Pancreas (tissue), 10 donors: Measurements from ENCODE around the gene RBM19. TPM values are rescaled to one million over a fixed set of nuclear protein-coding genes. Genes with fewer than 3 reads are reported as not detected.

Experiments
- ATAC-seq, 4 donors: fragments of 200-7000 bp; cut with Tn5 transposase; one replicate each; pipeline versions ENCODE4 v1.8.0 to v1.9.1; 2020; ENCODE audit warnings: mild to moderate bottlenecking in 4 of 4, moderate library complexity in 4 of 4
- DNase-seq, 6 donors: peaks; one replicate each; pipeline ENCODE4 v3.0.0-alpha.2; 2020
- FAIRE-seq: peaks from 2 replicates; lab custom pipeline; 2012; peaks lifted over from hg19 to GRCh38; lab: Jason Lieb, UNC
- H3K27ac ChIP-seq, 4 donors: fragments of 200-600 bp; sonication (generic); 1 replicate in 3 of 4; 2 replicates in 1 of 4; pipeline versions ENCODE4 v1.5.0 to v1.8.0; 2020
- H3K27me3 ChIP-seq, 4 donors: fragments of 200-600 bp; one replicate each; pipeline ENCODE4 v1.8.0; 2021
- H3K36me3 ChIP-seq, 3 donors: fragments of 200-600 bp; sonication (generic) in 1 of 3; one replicate each; pipeline versions ENCODE4 v1.5.0 to v1.8.0; 2020 to 2021
- H3K4me1 ChIP-seq, 3 donors: fragments of 200-600 bp; one replicate each; pipeline ENCODE4 v1.8.0; 2021
- H3K4me3 ChIP-seq, 4 donors: fragments of 200-600 bp; sonication (generic) in 2 of 4; one replicate each; pipeline versions ENCODE4 v1.5.0 to v1.8.0; 2020 to 2021
- H3K9me3 ChIP-seq, 4 donors: fragments of 200-600 bp; one replicate each; pipeline ENCODE4 v1.8.0; 2021
- WGBS, 2 donors: extraction: QIAGEN DNeasy Blood & Tissue Kit; methylation state at CpG; one replicate each; pipeline ENCODE4 v1.1.7; 2013; 5-methylcytosine and 5-hydroxymethylcytosine counted together
- intact Hi-C, 3 donors: fragments of 100-400 bp; cut with DNase I; formaldehyde crosslinking; loops; one replicate each; pipeline versions ENCODE4 v1.11.1 to v1.14.2; 2022
- polyA plus RNA-seq, 2 donors: library from polyadenylated mRNA; stranded (reverse); fragments of 200-250 nt; gene quantifications; one replicate each; pipeline ENCODE4 v1.2.3, GENCODE V29; 2013
- total RNA-seq, 6 donors: library from RNA; stranded (reverse); fragmentation: NEBNext Ultra II Directional in 4 of 6; extraction: Animal tissue kit (Norgen Biotek cat#: 25700) in 4 of 6; gene quantifications; one replicate each; pipeline versions ENCODE4 v1.2.1 to v1.2.4, GENCODE V29; 2021 to 2023
- TF ChIP-seq, protein P1 (sequence below), 4 donors: fragments of 200-600 bp; sonication (generic) in 3 of 4; IDR thresholded peaks; one replicate each; pipeline versions ENCODE4 v1.5.0 to v1.8.0; 2021; ENCODE audit warnings: antibody characterized with exemption in 4 of 4
- donor health status: healthy with polysubstance abuse.
- donor health status: DM: no; HTN: no; CAD: no; lungs with moderate emphysema.
- donor health status: DM: no; HTN: no; CAD: no.
- donor health status: control.
- donor health status: control.
- donor health status: Bipolar disorder and iron deficiency.
- donor health status: DM: yes; HTN: yes; CAD: no.
- donor health status: DM: no; HTN: no; CAD: no.
- donor health status: DM: no; HTN: no; CAD: no.
- donor health status: DM: yes; HTN: yes; CAD: no.

RBM19 gene
- total and polyA plus RNA-seq, 8 donors: 13.9 to 32.2 (median 15.8) TPM

DNA sequence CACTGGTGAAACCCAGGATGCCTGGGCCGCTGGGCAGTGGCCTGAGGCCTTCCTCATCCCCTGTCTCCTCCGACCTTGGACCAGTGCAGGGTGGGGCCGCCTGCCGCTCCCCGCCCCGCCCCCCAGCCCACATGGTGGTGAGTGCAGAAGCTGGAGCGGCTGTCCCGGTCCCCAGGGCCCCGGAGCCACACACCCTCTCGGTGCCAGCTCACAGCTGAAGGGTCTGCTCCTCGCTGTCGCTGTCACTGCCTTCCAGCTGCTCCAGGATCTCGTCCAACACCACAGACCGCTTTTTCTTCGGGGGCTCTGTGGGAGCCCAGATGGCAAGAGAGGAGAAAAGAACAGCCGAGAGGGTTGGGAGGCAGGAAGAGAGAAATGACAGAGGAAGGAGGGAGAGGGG, 143.1 kb downstream of the RBM19 start:
- intact Hi-C loops: no loop called here
- Histone ChIP-seq H3K4me3 (no peak overlapping the region), H3K27ac (no peak overlapping the region), H3K9me3 (no peaks in the 10 kb centered on the region), H3K36me3 (no peaks in the 10 kb centered on the region), H3K27me3 (no peaks in the 10 kb centered on the region), H3K4me1 (no peaks in the 10 kb centered on the region)
- DNase-seq (no peak), ATAC-seq (no peak), FAIRE-seq (no peak)
- TF ChIP-seq, protein P1, sequence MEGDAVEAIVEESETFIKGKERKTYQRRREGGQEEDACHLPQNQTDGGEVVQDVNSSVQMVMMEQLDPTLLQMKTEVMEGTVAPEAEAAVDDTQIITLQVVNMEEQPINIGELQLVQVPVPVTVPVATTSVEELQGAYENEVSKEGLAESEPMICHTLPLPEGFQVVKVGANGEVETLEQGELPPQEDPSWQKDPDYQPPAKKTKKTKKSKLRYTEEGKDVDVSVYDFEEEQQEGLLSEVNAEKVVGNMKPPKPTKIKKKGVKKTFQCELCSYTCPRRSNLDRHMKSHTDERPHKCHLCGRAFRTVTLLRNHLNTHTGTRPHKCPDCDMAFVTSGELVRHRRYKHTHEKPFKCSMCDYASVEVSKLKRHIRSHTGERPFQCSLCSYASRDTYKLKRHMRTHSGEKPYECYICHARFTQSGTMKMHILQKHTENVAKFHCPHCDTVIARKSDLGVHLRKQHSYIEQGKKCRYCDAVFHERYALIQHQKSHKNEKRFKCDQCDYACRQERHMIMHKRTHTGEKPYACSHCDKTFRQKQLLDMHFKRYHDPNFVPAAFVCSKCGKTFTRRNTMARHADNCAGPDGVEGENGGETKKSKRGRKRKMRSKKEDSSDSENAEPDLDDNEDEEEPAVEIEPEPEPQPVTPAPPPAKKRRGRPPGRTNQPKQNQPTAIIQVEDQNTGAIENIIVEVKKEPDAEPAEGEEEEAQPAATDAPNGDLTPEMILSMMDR (IDR thresholded peaks at IDR 0.05): no peak
- WGBS, 2 donors: 73 to 80% methylated on average over 16 of the region's 16 CpGs

DNA sequence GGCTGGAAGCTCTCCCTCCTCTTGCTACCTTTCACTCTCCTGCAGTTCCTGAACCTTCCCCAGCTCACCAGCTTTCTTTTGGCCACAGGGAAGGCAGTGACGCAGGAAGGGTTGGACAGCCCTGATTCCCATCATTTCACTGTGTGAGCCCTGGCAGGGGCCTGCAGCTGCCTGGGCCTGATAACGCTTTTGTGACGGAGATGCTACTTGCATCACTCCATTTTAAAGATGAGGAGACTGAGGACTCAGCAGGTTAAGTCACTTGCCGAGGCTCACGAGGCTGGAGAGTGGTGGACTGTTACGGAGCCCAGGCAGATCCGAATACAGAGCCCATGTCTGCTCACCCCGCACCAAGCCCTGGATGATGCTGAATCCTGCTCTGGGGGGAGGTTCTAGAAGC, 145.3 kb downstream of the RBM19 start:
- WGBS, 2 donors: 94 to 95% methylated on average over 8 of the region's 8 CpGs
- H3K27ac ChIP-seq: no peak overlapping the region
- H3K36me3 ChIP-seq: no peaks in the 10 kb centered on the region
- H3K4me3 ChIP-seq: no peak overlapping the region
- intact Hi-C loops: no loop called here
- TF ChIP-seq, protein P1 (IDR thresholded peaks at IDR 0.05): no peak
- DNase-seq (no peak), FAIRE-seq (no peak), ATAC-seq (no peak)
- H3K27me3 ChIP-seq: no peaks in the 10 kb centered on the region
- H3K4me1 ChIP-seq: no peaks in the 10 kb centered on the region
- no peaks in the 10 kb centered on the region for H3K9me3 ChIP-seq

DNA sequence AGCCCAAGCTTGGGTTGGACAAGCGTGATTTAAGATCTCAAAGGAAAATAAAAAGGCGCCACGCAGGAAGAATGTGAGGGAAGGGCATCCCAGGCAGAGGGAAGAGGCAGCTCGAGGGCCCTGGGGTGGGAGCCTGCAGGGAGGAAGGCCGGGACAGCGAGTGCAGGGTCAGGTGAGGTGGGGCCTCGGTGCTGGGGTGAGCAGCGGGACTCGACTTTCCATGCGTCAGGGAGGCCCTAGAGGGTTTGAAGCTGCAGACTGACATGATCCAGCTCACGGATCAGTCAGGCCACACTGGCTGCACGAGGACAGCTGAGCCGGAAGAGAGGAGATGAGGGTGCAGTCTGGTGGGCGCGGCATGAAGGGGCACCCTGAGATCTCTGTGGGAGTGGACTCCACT, 145.8 kb downstream of the RBM19 start:
- Histone ChIP-seq H3K9me3 (no peaks in the 10 kb centered on the region), H3K27me3 (no peaks in the 10 kb centered on the region), H3K27ac (no peak overlapping the region), H3K36me3 (no peaks in the 10 kb centered on the region), H3K4me3 (no peak overlapping the region), H3K4me1 (no peaks in the 10 kb centered on the region)
- TF ChIP-seq, protein P1 (IDR thresholded peaks at IDR 0.05): no peak
- FAIRE-seq (no peak), DNase-seq (no peak), ATAC-seq (no peak)
- intact Hi-C loops: no loop called here
- WGBS, 2 donors: 89 to 93% methylated on average over 15 of the region's 15 CpGs

DNA sequence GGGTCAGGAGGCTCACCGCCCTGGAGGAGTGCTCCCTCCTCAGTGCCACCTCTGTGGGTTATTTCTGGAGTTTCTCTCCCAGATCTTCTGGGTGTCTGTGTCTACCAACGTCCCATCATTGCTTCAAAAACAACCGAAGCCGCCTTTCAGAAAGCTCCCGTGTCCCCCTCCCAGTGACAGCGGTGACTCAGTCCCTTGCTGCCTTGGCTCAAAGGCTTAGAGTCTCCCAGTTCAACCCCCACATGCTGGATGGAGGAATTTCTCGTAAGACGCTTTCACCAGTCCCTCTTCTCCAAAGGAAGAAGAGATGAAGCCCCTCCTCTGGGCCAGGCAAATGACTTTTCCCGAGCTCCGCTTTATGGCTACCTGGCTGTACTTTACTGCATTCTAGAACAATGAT, 146.6 kb downstream of the RBM19 start:
- DNase-seq (no peak), ATAC-seq (no peak), FAIRE-seq (no peak)
- WGBS, 2 donors: 94 to 95% methylated on average over 10 of the region's 10 CpGs
- Histone ChIP-seq H3K27ac (no peak overlapping the region), H3K27me3 (no peaks in the 10 kb centered on the region), H3K4me3 (no peak overlapping the region), H3K9me3 (no peaks in the 10 kb centered on the region), H3K36me3 (no peaks in the 10 kb centered on the region), H3K4me1 (no peaks in the 10 kb centered on the region)
- intact Hi-C loops: no loop called here
- TF ChIP-seq, protein P1 (IDR thresholded peaks at IDR 0.05): no peak

DNA sequence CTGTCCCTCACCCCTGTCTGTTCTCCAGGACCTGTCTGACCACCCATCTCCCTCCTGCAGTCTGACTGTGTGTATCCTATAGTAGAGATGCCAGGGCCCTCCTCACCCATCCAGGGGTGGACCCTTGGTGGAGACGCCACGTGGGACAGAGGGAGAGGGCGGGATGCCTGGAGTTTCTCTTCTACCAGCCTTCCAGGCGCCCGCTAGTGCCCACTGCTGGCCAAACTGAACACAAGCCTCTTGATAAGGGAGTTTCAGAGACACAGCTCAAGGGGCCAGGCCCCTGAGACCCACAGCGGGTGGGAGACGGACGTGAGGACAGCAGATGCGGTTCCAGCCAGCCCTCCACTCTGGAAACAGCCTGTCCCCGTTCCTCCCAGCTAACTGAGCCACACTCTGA, 147.3 kb downstream of the RBM19 start:
- no peak for ATAC-seq
- WGBS, 2 donors: 85 to 88% methylated on average over 10 of the region's 10 CpGs
- intact Hi-C loops: no loop called here
- no peak for DNase-seq
- Histone ChIP-seq H3K4me1 (no peaks in the 10 kb centered on the region), H3K9me3 (no peaks in the 10 kb centered on the region), H3K36me3 (no peaks in the 10 kb centered on the region), H3K27me3 (no peaks in the 10 kb centered on the region), H3K4me3 (no peak overlapping the region), H3K27ac (no peak overlapping the region)
- no peak for FAIRE-seq
- TF ChIP-seq, protein P1 (IDR thresholded peaks at IDR 0.05): no peak
